B cell (primary cell): ENCODE data around the gene ACHE. TPM values are rescaled to one million over a fixed set of nuclear protein-coding genes. Genes with fewer than 3 reads are reported as not detected.

ENCODE experiments used
- ATAC-seq: fragments of 200-7000 bp; cut with Tn5 transposase; one replicate; pipeline ENCODE4 v1.10.0; 2021; ENCODE audit warnings: low read depth, mild to moderate bottlenecking, moderate number of reproducible peaks, moderate library complexity
- CTCF ChIA-PET: fragments of 350-600 bp; sonication (Branson Sonifier 250); formaldehyde crosslinking; loops from one replicate; lab custom pipeline; 2021; ENCODE audit warnings: antibody characterized with exemption, inconsistent platforms; lab: Charles Lee
- POLR2A ChIA-PET: fragments of 350-600 bp; sonication (Branson Sonifier 250); formaldehyde crosslinking; loops from one replicate; lab custom pipeline; 2021; ENCODE audit warnings: antibody characterized with exemption; lab: Charles Lee
- DNase-seq: peaks from one replicate; pipeline ENCODE4 v3.0.0; 2013
- H2AFZ ChIP-seq: 2 replicates; pipeline ENCODE4 v1.6.1; 2012; ENCODE audit warnings: mild to moderate bottlenecking, low read depth, low read length; ENCODE audit not compliant: insufficient read depth, poor library complexity, severe bottlenecking
- H3K27ac ChIP-seq, 2 donors: 1 replicate in 1 of 2; 2 replicates in 1 of 2; pipeline ENCODE4 v1.5.1; 2012 to 2013; ENCODE audit warnings: low read length in 2 of 2, mild to moderate bottlenecking in 2 of 2, moderate library complexity in 1 of 2
- H3K27me3 ChIP-seq, 4 experiments: fragments of 200-600 bp in 1 of 4; sonication (generic) in 1 of 4; replicated peaks in 1 of 4; 1 replicate in 2 of 4; 2 replicates in 2 of 4; pipeline versions ENCODE4 v1.6.1 to v1.7.0; 2013 to 2016; ENCODE audit warnings: low read length in 3 of 4, mild to moderate bottlenecking in 2 of 4, mixed read lengths in 1 of 4, moderate library complexity in 1 of 4; ENCODE audit not compliant: insufficient read depth in 4 of 4, control insufficient read depth in 3 of 4; ENCODE audit errors: control extremely low read depth in 1 of 4
- H3K36me3 ChIP-seq, 2 experiments: replicated peaks in 1 of 2; 1 replicate in 1 of 2; 2 replicates in 1 of 2; pipeline versions ENCODE4 v1.6.1 to v1.7.1; 2013; ENCODE audit warnings: low read length in 1 of 2; ENCODE audit not compliant: insufficient read depth in 2 of 2, control insufficient read depth in 1 of 2; ENCODE audit errors: control extremely low read depth in 1 of 2, extremely low read depth in 1 of 2
- H3K4me1 ChIP-seq, 2 donors: fragments of 200-600 bp in 1 of 2; sonication (generic) in 1 of 2; 1 replicate in 1 of 2; 2 replicates in 1 of 2; pipeline versions ENCODE4 v1.5.1 to v1.6.1; 2013 to 2017; ENCODE audit warnings: low read length in 2 of 2; ENCODE audit not compliant: control insufficient read depth in 2 of 2, insufficient read depth in 2 of 2
- H3K4me2 ChIP-seq: replicated peaks from 2 replicates; pipeline ENCODE3; 2012; ENCODE audit warnings: mild to moderate bottlenecking, low read depth, low read length; ENCODE audit not compliant: poor library complexity, severe bottlenecking
- H3K4me3 ChIP-seq, 5 experiments: fragments of 200-600 bp in 1 of 5; sonication (generic) in 1 of 5; 1 replicate in 3 of 5; 2 replicates in 2 of 5; pipeline versions ENCODE4 v1.5.1 to v1.7.0; 2011 to 2016; ENCODE audit warnings: low read length in 4 of 5, mild to moderate bottlenecking in 4 of 5, low read depth in 2 of 5, control low read depth in 1 of 5, moderate library complexity in 1 of 5; ENCODE audit not compliant: insufficient read depth in 1 of 5; ENCODE audit errors: control extremely low read depth in 1 of 5, extremely low read depth in 1 of 5
- H3K79me2 ChIP-seq: fragments of 200-600 bp; sonication (generic); one replicate; pipeline ENCODE4 v1.6.0; 2016; ENCODE audit warnings: low read length; ENCODE audit not compliant: control insufficient read depth, insufficient read depth
- H3K9ac ChIP-seq: fragments of 200-600 bp; sonication (generic); 2 replicates; pipeline ENCODE4 v1.6.1; 2017; ENCODE audit warnings: mild to moderate bottlenecking, low read length, moderate library complexity
- H3K9me3 ChIP-seq, 3 donors: one replicate each; pipeline versions ENCODE4 v1.6.1 to v1.7.1; 2013; ENCODE audit warnings: low read length in 2 of 3; ENCODE audit not compliant: control insufficient read depth in 2 of 3, insufficient read depth in 1 of 3; ENCODE audit errors: control extremely low read depth in 1 of 3
- H4K20me1 ChIP-seq: 2 replicates; pipeline ENCODE4 v1.6.0; 2012; ENCODE audit warnings: mild to moderate bottlenecking, low read length; ENCODE audit not compliant: insufficient read depth, control insufficient read depth, poor library complexity, severe bottlenecking
- H3K27ac Mint-ChIP-seq: one replicate; pipeline ENCODE4 v1.8.0; 2021; ENCODE audit warnings: mixed read lengths
- H3K27me3 Mint-ChIP-seq: one replicate; pipeline ENCODE4 v1.8.0; 2021; ENCODE audit warnings: mixed read lengths
- H3K4me1 Mint-ChIP-seq: one replicate; pipeline ENCODE4 v1.8.0; 2021; ENCODE audit warnings: mixed read lengths
- H3K4me3 Mint-ChIP-seq: one replicate; pipeline ENCODE4 v1.8.0; 2021; ENCODE audit warnings: mixed read lengths
- H3K9me3 Mint-ChIP-seq: one replicate; pipeline ENCODE4 v1.8.0; 2022; ENCODE audit warnings: mixed read lengths; ENCODE audit not compliant: insufficient read depth
- CTCF ChIP-seq: fragments of 200-600 bp; IDR thresholded peaks from one replicate; pipeline ENCODE4 v1.8.0; 2022; ENCODE audit warnings: antibody characterized with exemption, mild to moderate bottlenecking
- EZH2 ChIP-seq: IDR thresholded peaks from 2 replicates; pipeline ENCODE4 v1.6.1; 2012; ENCODE audit warnings: borderline replicate concordance, low read depth, mild to moderate bottlenecking, moderate library complexity, low read length; ENCODE audit not compliant: insufficient read depth, poor library complexity, severe bottlenecking
- WGBS: methylation state at CpG from one replicate; pipeline ENCODE4 v1.1.5; 2013; ENCODE audit warnings: missing lambda C conversion rate; ENCODE audit not compliant: insufficient coverage; 5-methylcytosine and 5-hydroxymethylcytosine counted together
- intact Hi-C: fragments of 100-400 bp; cut with micrococcal nuclease; formaldehyde crosslinking; loops from one replicate; pipeline ENCODE4 v1.10.0; 2022
- polyA plus RNA-seq: library from polyadenylated mRNA; depleted of rRNA; stranded (reverse); fragments of >200 nt; gene quantifications from 2 replicates; pipeline ENCODE4 v1.2.3, GENCODE V29; 2012
- total RNA-seq, 2 donors: library from RNA; stranded (reverse); fragments of 120-200 nt in 1 of 2; gene quantifications; 1 replicate in 1 of 2; 2 replicates in 1 of 2; pipeline versions ENCODE4 v1.2.3 to v1.2.4, GENCODE V29; 2013 to 2022

The ACHE gene
- total and polyA plus RNA-seq, 2 donors (not counting 1 experiment from before 2014, with no cell fraction given): 0.13 to 0.15 TPM

- Histone ChIP-seq H3K9ac (no peak overlapping the region), H3K9me3 (peaks cover 0 to 12% (median 0%) of the 10 kb centered on the region in 3 donors), H2AFZ (no peak overlapping the region), H3K36me3 (no peaks in the 10 kb centered on the region), H3K4me2 (no peak overlapping the region), H4K20me1 (no peaks in the 10 kb centered on the region), H3K27me3 (peaks cover 0 to 6% (median 0%) of the 10 kb centered on the region in 4 experiments), H3K79me2 (no peaks in the 10 kb centered on the region), H3K27ac (no peak overlapping the region), H3K4me3 (no peak overlapping the region), H3K4me1 (no peaks in the 10 kb centered on the region)
- 100% methylated on average over 2 of the region's 5 CpGs for WGBS
- intact Hi-C loops: no loop called here
- CTCF ChIA-PET: no interaction called here
- no peaks in the 10 kb centered on the region for H3K9me3 Mint-ChIP-seq
- ATAC-seq: no peak
- no peak overlapping the region for H3K4me3 Mint-ChIP-seq
- no peak for DNase-seq
- POLR2A ChIA-PET: no interaction called here
- H3K27ac Mint-ChIP-seq: no peak overlapping the region
- peaks cover 6% of the 10 kb centered on the region for H3K4me1 Mint-ChIP-seq
- no peak for TF ChIP-seq CTCF
- TF ChIP-seq EZH2: no peak
- peaks cover 9% of the 10 kb centered on the region for H3K27me3 Mint-ChIP-seq
These were observed 12.8 kb upstream of the ACHE start for GRCh38 chr7:100908512-100908911.

- peaks cover 0 to 15% (median 4%) of the 10 kb centered on the region in 4 experiments for H3K27me3 ChIP-seq
- no peaks in the 10 kb centered on the region for H3K4me1 ChIP-seq
- H3K27me3 Mint-ChIP-seq: peaks cover 22% of the 10 kb centered on the region
- no peak overlapping the region for H3K27ac ChIP-seq
- no peak overlapping the region for H3K27ac Mint-ChIP-seq
- CTCF ChIA-PET: interaction anchor here (0.7 to 1.7 kb wide), 4 partner anchors 8 to 409 kb away, joined by 3 to 7 read pairs (median 4); partner anchors contain the start of gene UFSP1
- POLR2A ChIA-PET: interaction anchor here (0.6 kb wide), 2 partner anchors 24 to 157 kb away, joined by 3 to 6 read pairs; no protein-coding TSS in a partner anchor
- ATAC-seq: no peak
- no peaks in the 10 kb centered on the region for H3K79me2 ChIP-seq
- H3K9me3 Mint-ChIP-seq: no peaks in the 10 kb centered on the region
- H3K9ac ChIP-seq: no peak overlapping the region
- WGBS: no CpG with 5 or more reads among the region's 7 CpGs
- no peak overlapping the region for H3K4me3 ChIP-seq
- no peak overlapping the region for H2AFZ ChIP-seq
- H3K4me2 ChIP-seq: no peak overlapping the region
- intact Hi-C loops: no loop called here
- H3K9me3 ChIP-seq: peaks cover 0 to 11% (median 0%) of the 10 kb centered on the region in 3 donors
- no peaks in the 10 kb centered on the region for H4K20me1 ChIP-seq
- no peak for TF ChIP-seq EZH2
- no peak for TF ChIP-seq CTCF
- no peaks in the 10 kb centered on the region for H3K4me1 Mint-ChIP-seq
- no peaks in the 10 kb centered on the region for H3K36me3 ChIP-seq
- no peak for DNase-seq
- no peak overlapping the region for H3K4me3 Mint-ChIP-seq
These were observed 7.0 kb upstream of the ACHE start for GRCh38 chr7:100902638-100903037.
